ENCODE data around the gene CNN1. TPM values are rescaled to one million over a fixed set of nuclear protein-coding genes. Genes with fewer than 3 reads are reported as not detected.

CNN1 gene
- total and polyA plus RNA-seq, 2 experiments from 2014 or later, result 13.3 to 20.9 TPM

DNA sequence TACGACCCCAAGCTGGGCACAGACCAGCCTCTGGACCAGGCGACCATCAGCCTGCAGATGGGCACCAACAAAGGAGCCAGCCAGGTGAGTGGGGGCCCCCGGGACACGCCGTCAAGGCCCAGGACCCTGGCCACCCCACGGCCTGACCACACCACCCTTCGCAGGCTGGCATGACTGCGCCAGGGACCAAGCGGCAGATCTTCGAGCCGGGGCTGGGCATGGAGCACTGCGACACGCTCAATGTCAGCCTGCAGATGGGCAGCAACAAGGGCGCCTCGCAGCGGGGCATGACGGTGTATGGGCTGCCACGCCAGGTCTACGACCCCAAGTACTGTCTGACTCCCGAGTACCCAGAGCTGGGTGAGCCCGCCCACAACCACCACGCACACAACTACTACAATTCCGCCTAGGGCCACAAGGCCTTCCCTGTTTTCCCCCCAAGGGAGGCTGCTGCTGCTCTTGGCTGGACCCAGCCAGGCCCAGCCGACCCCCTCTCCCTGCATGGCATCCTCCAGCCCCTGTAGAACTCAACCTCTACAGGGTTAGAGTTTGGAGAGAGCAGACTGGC is 10.8 kb downstream of the CNN1 start:
- H3K4me3 Mint-ChIP-seq, result no peak overlapping the region
- H3K4me1 ChIP-seq (ENCODE audit: insufficient read depth), result no peaks in the 10 kb centered on the region
- H4K20me1 ChIP-seq (replicated peaks; ENCODE audit: insufficient read depth), result no peaks in the 10 kb centered on the region
- DNase-seq (ENCODE audit: low spot score), result no peak
- H3K27ac Mint-ChIP-seq, result no peak overlapping the region
- no peak overlapping the region for H3K4me2 ChIP-seq
- H3K9me2 ChIP-seq (ENCODE audit: insufficient read depth), result no peaks in the 10 kb centered on the region
- H3F3A ChIP-seq (replicated peaks; ENCODE audit: low read depth), result no peaks in the 10 kb centered on the region
- no peak overlapping the region for H2AFZ ChIP-seq
- no peak overlapping the region for H3K27ac ChIP-seq (ENCODE audit: low read depth)
- H3K79me2 ChIP-seq (replicated peaks; ENCODE audit: insufficient read depth), result no peaks in the 10 kb centered on the region
- peaks cover 21% of the 10 kb centered on the region for H3K36me3 Mint-ChIP-seq (ENCODE audit: low read depth)
- TF ChIP-seq CREB1 (CRISPR knock-in tag; IDR thresholded peaks at IDR 0.05; ENCODE audit: low read depth) (no peak), ETS1 (IDR thresholded peaks at IDR 0.05) (no peak), ZNF114 (CRISPR knock-in tag; IDR thresholded peaks at IDR 0.05) (no peak), POLR2AphosphoS5 (IDR thresholded peaks at IDR 0.05; ENCODE audit: low read depth) (no peak), REST (IDR thresholded peaks at IDR 0.05; ENCODE audit: unreplicated experiment) (no peak)
- TF ChIP-seq, protein P1, sequence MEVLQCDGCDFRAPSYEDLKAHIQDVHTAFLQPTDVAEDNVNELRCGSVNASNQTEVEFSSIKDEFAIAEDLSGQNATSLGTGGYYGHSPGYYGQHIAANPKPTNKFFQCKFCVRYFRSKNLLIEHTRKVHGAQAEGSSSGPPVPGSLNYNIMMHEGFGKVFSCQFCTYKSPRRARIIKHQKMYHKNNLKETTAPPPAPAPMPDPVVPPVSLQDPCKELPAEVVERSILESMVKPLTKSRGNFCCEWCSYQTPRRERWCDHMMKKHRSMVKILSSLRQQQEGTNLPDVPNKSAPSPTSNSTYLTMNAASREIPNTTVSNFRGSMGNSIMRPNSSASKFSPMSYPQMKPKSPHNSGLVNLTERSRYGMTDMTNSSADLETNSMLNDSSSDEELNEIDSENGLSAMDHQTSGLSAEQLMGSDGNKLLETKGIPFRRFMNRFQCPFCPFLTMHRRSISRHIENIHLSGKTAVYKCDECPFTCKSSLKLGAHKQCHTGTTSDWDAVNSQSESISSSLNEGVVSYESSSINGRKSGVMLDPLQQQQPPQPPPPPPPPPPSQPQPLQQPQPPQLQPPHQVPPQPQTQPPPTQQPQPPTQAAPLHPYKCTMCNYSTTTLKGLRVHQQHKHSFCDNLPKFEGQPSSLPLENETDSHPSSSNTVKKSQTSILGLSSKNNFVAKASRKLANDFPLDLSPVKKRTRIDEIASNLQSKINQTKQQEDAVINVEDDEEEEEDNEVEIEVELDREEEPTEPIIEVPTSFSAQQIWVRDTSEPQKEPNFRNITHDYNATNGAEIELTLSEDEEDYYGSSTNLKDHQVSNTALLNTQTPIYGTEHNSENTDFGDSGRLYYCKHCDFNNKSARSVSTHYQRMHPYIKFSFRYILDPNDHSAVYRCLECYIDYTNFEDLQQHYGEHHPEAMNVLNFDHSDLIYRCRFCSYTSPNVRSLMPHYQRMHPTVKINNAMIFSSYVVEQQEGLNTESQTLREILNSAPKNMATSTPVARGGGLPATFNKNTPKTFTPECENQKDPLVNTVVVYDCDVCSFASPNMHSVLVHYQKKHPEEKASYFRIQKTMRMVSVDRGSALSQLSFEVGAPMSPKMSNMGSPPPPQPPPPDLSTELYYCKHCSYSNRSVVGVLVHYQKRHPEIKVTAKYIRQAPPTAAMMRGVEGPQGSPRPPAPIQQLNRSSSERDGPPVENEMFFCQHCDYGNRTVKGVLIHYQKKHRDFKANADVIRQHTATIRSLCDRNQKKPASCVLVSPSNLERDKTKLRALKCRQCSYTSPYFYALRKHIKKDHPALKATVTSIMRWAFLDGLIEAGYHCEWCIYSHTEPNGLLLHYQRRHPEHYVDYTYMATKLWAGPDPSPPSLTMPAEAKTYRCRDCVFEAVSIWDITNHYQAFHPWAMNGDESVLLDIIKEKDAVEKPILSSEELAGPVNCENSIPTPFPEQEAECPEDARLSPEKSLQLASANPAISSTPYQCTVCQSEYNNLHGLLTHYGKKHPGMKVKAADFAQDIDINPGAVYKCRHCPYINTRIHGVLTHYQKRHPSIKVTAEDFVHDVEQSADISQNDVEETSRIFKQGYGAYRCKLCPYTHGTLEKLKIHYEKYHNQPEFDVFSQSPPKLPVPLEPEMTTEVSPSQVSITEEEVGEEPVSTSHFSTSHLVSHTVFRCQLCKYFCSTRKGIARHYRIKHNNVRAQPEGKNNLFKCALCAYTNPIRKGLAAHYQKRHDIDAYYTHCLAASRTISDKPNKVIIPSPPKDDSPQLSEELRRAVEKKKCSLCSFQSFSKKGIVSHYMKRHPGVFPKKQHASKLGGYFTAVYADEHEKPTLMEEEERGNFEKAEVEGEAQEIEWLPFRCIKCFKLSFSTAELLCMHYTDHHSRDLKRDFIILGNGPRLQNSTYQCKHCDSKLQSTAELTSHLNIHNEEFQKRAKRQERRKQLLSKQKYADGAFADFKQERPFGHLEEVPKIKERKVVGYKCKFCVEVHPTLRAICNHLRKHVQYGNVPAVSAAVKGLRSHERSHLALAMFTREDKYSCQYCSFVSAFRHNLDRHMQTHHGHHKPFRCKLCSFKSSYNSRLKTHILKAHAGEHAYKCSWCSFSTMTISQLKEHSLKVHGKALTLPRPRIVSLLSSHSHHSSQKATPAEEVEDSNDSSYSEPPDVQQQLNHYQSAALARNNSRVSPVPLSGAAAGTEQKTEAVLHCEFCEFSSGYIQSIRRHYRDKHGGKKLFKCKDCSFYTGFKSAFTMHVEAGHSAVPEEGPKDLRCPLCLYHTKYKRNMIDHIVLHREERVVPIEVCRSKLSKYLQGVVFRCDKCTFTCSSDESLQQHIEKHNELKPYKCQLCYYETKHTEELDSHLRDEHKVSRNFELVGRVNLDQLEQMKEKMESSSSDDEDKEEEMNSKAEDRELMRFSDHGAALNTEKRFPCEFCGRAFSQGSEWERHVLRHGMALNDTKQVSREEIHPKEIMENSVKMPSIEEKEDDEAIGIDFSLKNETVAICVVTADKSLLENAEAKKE (CRISPR knock-in tag; IDR thresholded peaks at IDR 0.05), result no peak
- peaks cover 8% of the 10 kb centered on the region for H3K27me3 Mint-ChIP-seq (ENCODE audit: insufficient read depth, low read depth, poor library complexity)
- H3K4me3 ChIP-seq, result no peak overlapping the region
- no peaks in the 10 kb centered on the region for H3K4me1 Mint-ChIP-seq
- H3K9me3 Mint-ChIP-seq, result no peaks in the 10 kb centered on the region
- H3K36me3 ChIP-seq (ENCODE audit: insufficient read depth), result no peaks in the 10 kb centered on the region
- no peaks in the 10 kb centered on the region for H3K27me3 ChIP-seq (ENCODE audit: insufficient read depth)
- no peak for ATAC-seq

All from GM23338 (cell line).